Testis (tissue), 2 donors: ENCODE results near the gene TTLL3.

ENCODE experiments used
- CTCF ChIP-seq, 3 experiments: fragments of 450-650 bp in 2 of 3; fragments of 200-600 bp in 1 of 3; sonication (generic) in 1 of 3; IDR thresholded peaks; one replicate each; pipeline ENCODE4 v1.5.1; 2016 to 2019; ENCODE audit warnings: antibody characterized with exemption in 3 of 3, mild to moderate bottlenecking in 2 of 3, moderate library complexity in 1 of 3
- POLR2A ChIP-seq: fragments of 450-650 bp; IDR thresholded peaks from one replicate; pipeline ENCODE4 v1.6.1; 2017; ENCODE audit warnings: antibody characterized with exemption, mild to moderate bottlenecking, moderate library complexity

- TF ChIP-seq CTCF (IDR thresholded peaks at IDR 0.05) (no peak), POLR2A (no peak)
These were observed 31.0 kb downstream of the TTLL3 start for GRCh38 chr3:9841015-9841414.
